GM23338 (cell line): ENCODE data around the gene KRTDAP. TPM values are rescaled to one million over a fixed set of nuclear protein-coding genes. Genes with fewer than 3 reads are reported as not detected.

Source experiments
- ATAC-seq: fragments of 200-7000 bp; cut with Tn5 transposase; 3 replicates; pipeline ENCODE4 v1.9.1; 2020
- DNase-seq: peaks from one replicate; pipeline ENCODE4 v3.0.0-alpha.2; 2015; ENCODE audit warnings: low spot score
- H2AFZ ChIP-seq: fragments of 200-600 bp; sonication (generic); 2 replicates; pipeline ENCODE4 v1.8.0; 2016; ENCODE audit warnings: antibody characterized with exemption, mild to moderate bottlenecking, moderate library complexity
- H3F3A ChIP-seq: fragments of 200-600 bp; sonication (generic); replicated peaks from 2 replicates; pipeline ENCODE4 v1.8.0; 2017; ENCODE audit warnings: antibody characterized with exemption, mixed run types, low read depth
- H3K27ac ChIP-seq: fragments of 200-600 bp; sonication (generic); 2 replicates; pipeline ENCODE4 v1.6.1; 2016; ENCODE audit warnings: low read depth
- H3K27me3 ChIP-seq: fragments of 200-600 bp; sonication (generic); 2 replicates; pipeline ENCODE4 v1.8.0; 2016; ENCODE audit warnings: mild to moderate bottlenecking, mixed run types, moderate library complexity; ENCODE audit not compliant: insufficient read depth
- H3K36me3 ChIP-seq: fragments of 200-600 bp; sonication (generic); 2 replicates; pipeline ENCODE4 v1.8.0; 2016; ENCODE audit warnings: mild to moderate bottlenecking; ENCODE audit not compliant: insufficient read depth
- H3K4me1 ChIP-seq: fragments of 200-600 bp; sonication (generic); 2 replicates; pipeline ENCODE4 v1.8.0; 2016; ENCODE audit warnings: mild to moderate bottlenecking, moderate library complexity; ENCODE audit not compliant: insufficient read depth
- H3K4me2 ChIP-seq: fragments of 200-600 bp; sonication (generic); 2 replicates; pipeline ENCODE4 v1.7.1; 2017; ENCODE audit warnings: mixed run types
- H3K4me3 ChIP-seq: fragments of 200-600 bp; sonication (generic); 2 replicates; pipeline ENCODE4 v1.6.1; 2016; ENCODE audit warnings: mixed run types
- H3K79me2 ChIP-seq: fragments of 200-600 bp; sonication (generic); replicated peaks from 2 replicates; pipeline ENCODE4 v1.8.0; 2017; ENCODE audit warnings: mild to moderate bottlenecking; ENCODE audit not compliant: insufficient read depth
- H3K9me2 ChIP-seq: fragments of 200-600 bp; sonication (generic); 2 replicates; pipeline ENCODE4 v1.8.0; 2017; ENCODE audit not compliant: insufficient read depth
- H4K20me1 ChIP-seq: fragments of 200-600 bp; sonication (generic); replicated peaks from 2 replicates; pipeline ENCODE4 v1.8.0; 2017; ENCODE audit warnings: mild to moderate bottlenecking; ENCODE audit not compliant: insufficient read depth
- H3K27ac Mint-ChIP-seq: 2 replicates; pipeline ENCODE4 v1.8.0; 2020; ENCODE audit warnings: inconsistent platforms, mild to moderate bottlenecking, moderate library complexity, mixed read lengths
- H3K27me3 Mint-ChIP-seq: 3 replicates; pipeline ENCODE4 v1.8.0; 2022; ENCODE audit warnings: low read depth, mild to moderate bottlenecking, moderate library complexity, mixed read lengths, inconsistent platforms; ENCODE audit not compliant: insufficient read depth, poor library complexity
- H3K36me3 Mint-ChIP-seq: 3 replicates; pipeline ENCODE4 v1.8.0; 2021; ENCODE audit warnings: low read depth, mild to moderate bottlenecking, inconsistent platforms, moderate library complexity, mixed read lengths
- H3K4me1 Mint-ChIP-seq: 3 replicates; pipeline ENCODE4 v1.8.0; 2020; ENCODE audit warnings: mild to moderate bottlenecking, inconsistent platforms, mixed read lengths
- H3K4me3 Mint-ChIP-seq: 3 replicates; pipeline ENCODE4 v1.8.0; 2021; ENCODE audit warnings: moderate library complexity, mild to moderate bottlenecking, inconsistent platforms, mixed read lengths
- H3K9me3 Mint-ChIP-seq: 3 replicates; pipeline ENCODE4 v1.8.0; 2020; ENCODE audit warnings: moderate library complexity, mild to moderate bottlenecking, inconsistent platforms, mixed read lengths
- CREB1 ChIP-seq: fragments of 250-450 bp; sonication (Bioruptor Pico); IDR thresholded peaks from 2 replicates; pipeline ENCODE4 v1.5.0; 2020; ENCODE audit warnings: low read depth, mild to moderate bottlenecking, moderate library complexity
- CTCF ChIP-seq, 2 experiments: fragments of 200-600 bp in 1 of 2; sonication (generic) in 1 of 2; conservative IDR thresholded peaks; 2 replicates each; pipeline versions ENCODE4 v1.5.1 to v1.6.1; 2016 to 2017; ENCODE audit warnings: antibody characterized with exemption in 2 of 2, low read depth in 2 of 2, mild to moderate bottlenecking in 2 of 2, moderate library complexity in 1 of 2
- EZH2phosphoT487 ChIP-seq: fragments of 200-600 bp; sonication (generic); IDR thresholded peaks from one replicate; pipeline ENCODE4 v1.8.1; 2018; ENCODE audit warnings: antibody characterized with exemption; ENCODE audit not compliant: unreplicated experiment
- JUNB ChIP-seq: IDR thresholded peaks from one replicate; pipeline ENCODE4 v1.6.1; 2016; ENCODE audit warnings: antibody characterized with exemption; ENCODE audit not compliant: unreplicated experiment
- NANOG ChIP-seq: IDR thresholded peaks from 2 replicates; pipeline ENCODE4 v1.6.1; 2016; ENCODE audit warnings: antibody characterized with exemption, borderline replicate concordance
- POLR2AphosphoS5 ChIP-seq: IDR thresholded peaks from 2 replicates; pipeline ENCODE4 v1.6.1; 2016; ENCODE audit warnings: antibody characterized with exemption, low read depth
- ZNF114 ChIP-seq: fragments of 250-450 bp; sonication (Bioruptor Pico); IDR thresholded peaks from 2 replicates; pipeline ENCODE4 v1.5.0; 2020; ENCODE audit warnings: mild to moderate bottlenecking, moderate library complexity
- ZNF331 ChIP-seq: fragments of 250-450 bp; sonication (Bioruptor Pico); IDR thresholded peaks from 2 replicates; pipeline ENCODE4 v1.5.0; 2020; ENCODE audit warnings: low read depth, mild to moderate bottlenecking, moderate library complexity
- polyA plus RNA-seq: library from polyadenylated mRNA; unstranded; fragments of >200 nt; fragmentation: Nextera tagmentation; extraction: Ambion mirVana; gene quantifications from 2 replicates; pipeline ENCODE4 v1.2.1, GENCODE V29; 2016
- total RNA-seq: library from RNA; depleted of rRNA; stranded (reverse); fragments of >200 nt; shearing (Covaris generic); gene quantifications from 2 replicates; pipeline ENCODE4 v1.2.3, GENCODE V29; 2014
- TF ChIP-seq, protein P1 (sequence below): fragments of 250-450 bp; sonication (Bioruptor Pico); IDR thresholded peaks from 2 replicates; pipeline ENCODE4 v1.5.0; 2020; ENCODE audit warnings: mild to moderate bottlenecking, moderate library complexity

The KRTDAP gene
- total and polyA plus RNA-seq, 2 experiments from 2014 or later, result 2.7 TPM; not detected in 1

DNA sequence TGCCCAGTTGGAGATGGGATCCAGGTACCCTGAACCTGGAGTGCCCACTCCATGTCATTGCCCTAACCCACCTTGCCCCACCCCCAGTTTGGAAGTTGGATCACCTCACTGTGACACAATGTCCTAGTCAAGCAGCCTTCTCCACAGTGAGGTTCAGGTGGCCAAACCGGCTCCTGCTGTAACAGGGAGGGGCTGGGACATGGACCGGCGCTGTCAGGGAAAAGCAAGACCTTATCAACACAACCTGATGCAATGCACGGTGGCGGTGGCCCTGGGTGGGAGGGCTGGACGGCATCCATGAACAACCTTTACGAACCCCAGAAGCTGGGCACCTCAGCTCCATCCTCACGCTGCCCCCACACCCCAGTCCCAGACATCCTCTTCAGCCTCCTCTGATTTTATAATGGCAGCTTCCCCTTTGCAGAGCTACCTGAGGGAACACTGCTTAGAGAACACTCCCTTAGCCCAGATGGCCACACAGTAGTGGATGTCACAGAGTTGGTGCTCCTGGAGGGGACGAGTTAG, 1.6 kb upstream of the KRTDAP start:
- Mint-ChIP-seq H3K4me3 (no peak overlapping the region), H3K4me1 (peaks cover 13% of the 10 kb centered on the region), H3K36me3 (peaks cover 3% of the 10 kb centered on the region; the same call in 2 of the 3 replicates), H3K9me3 (no peaks in the 10 kb centered on the region; the same call in 2 of the 3 replicates), H3K27ac (no peak overlapping the region), H3K27me3 (peaks cover 12% of the 10 kb centered on the region)
- H3K9me2 ChIP-seq, result no peaks in the 10 kb centered on the region
- H3K27ac ChIP-seq, result no peak overlapping the region
- H3F3A ChIP-seq, result 0 out of 2 replicates have a peak, but pooled peaks cover 3% of the 10 kb centered on the region
- H3K4me1 ChIP-seq, result no peaks in the 10 kb centered on the region
- TF ChIP-seq POLR2AphosphoS5 (no peak), JUNB (no peak), CREB1 (no peak), EZH2phosphoT487 (no peak), ZNF331 (no peak), NANOG (no peak), CTCF (conservative IDR thresholded peaks at IDR 0.05; ENCODE audit: low read depth in 2 of 2) (no peak), ZNF114 (CRISPR knock-in tag) (no peak)
- TF ChIP-seq, protein P1, sequence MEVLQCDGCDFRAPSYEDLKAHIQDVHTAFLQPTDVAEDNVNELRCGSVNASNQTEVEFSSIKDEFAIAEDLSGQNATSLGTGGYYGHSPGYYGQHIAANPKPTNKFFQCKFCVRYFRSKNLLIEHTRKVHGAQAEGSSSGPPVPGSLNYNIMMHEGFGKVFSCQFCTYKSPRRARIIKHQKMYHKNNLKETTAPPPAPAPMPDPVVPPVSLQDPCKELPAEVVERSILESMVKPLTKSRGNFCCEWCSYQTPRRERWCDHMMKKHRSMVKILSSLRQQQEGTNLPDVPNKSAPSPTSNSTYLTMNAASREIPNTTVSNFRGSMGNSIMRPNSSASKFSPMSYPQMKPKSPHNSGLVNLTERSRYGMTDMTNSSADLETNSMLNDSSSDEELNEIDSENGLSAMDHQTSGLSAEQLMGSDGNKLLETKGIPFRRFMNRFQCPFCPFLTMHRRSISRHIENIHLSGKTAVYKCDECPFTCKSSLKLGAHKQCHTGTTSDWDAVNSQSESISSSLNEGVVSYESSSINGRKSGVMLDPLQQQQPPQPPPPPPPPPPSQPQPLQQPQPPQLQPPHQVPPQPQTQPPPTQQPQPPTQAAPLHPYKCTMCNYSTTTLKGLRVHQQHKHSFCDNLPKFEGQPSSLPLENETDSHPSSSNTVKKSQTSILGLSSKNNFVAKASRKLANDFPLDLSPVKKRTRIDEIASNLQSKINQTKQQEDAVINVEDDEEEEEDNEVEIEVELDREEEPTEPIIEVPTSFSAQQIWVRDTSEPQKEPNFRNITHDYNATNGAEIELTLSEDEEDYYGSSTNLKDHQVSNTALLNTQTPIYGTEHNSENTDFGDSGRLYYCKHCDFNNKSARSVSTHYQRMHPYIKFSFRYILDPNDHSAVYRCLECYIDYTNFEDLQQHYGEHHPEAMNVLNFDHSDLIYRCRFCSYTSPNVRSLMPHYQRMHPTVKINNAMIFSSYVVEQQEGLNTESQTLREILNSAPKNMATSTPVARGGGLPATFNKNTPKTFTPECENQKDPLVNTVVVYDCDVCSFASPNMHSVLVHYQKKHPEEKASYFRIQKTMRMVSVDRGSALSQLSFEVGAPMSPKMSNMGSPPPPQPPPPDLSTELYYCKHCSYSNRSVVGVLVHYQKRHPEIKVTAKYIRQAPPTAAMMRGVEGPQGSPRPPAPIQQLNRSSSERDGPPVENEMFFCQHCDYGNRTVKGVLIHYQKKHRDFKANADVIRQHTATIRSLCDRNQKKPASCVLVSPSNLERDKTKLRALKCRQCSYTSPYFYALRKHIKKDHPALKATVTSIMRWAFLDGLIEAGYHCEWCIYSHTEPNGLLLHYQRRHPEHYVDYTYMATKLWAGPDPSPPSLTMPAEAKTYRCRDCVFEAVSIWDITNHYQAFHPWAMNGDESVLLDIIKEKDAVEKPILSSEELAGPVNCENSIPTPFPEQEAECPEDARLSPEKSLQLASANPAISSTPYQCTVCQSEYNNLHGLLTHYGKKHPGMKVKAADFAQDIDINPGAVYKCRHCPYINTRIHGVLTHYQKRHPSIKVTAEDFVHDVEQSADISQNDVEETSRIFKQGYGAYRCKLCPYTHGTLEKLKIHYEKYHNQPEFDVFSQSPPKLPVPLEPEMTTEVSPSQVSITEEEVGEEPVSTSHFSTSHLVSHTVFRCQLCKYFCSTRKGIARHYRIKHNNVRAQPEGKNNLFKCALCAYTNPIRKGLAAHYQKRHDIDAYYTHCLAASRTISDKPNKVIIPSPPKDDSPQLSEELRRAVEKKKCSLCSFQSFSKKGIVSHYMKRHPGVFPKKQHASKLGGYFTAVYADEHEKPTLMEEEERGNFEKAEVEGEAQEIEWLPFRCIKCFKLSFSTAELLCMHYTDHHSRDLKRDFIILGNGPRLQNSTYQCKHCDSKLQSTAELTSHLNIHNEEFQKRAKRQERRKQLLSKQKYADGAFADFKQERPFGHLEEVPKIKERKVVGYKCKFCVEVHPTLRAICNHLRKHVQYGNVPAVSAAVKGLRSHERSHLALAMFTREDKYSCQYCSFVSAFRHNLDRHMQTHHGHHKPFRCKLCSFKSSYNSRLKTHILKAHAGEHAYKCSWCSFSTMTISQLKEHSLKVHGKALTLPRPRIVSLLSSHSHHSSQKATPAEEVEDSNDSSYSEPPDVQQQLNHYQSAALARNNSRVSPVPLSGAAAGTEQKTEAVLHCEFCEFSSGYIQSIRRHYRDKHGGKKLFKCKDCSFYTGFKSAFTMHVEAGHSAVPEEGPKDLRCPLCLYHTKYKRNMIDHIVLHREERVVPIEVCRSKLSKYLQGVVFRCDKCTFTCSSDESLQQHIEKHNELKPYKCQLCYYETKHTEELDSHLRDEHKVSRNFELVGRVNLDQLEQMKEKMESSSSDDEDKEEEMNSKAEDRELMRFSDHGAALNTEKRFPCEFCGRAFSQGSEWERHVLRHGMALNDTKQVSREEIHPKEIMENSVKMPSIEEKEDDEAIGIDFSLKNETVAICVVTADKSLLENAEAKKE (CRISPR knock-in tag), result no peak
- H4K20me1 ChIP-seq, result no peaks in the 10 kb centered on the region; the same call in 1 of the 2 replicates
- no peak overlapping the region for H2AFZ ChIP-seq
- H3K4me2 ChIP-seq, result no peak overlapping the region
- no peak for DNase-seq
- no peaks in the 10 kb centered on the region for H3K27me3 ChIP-seq
- no peaks in the 10 kb centered on the region for H3K36me3 ChIP-seq
- no peak overlapping the region for H3K4me3 ChIP-seq
- no peaks in the 10 kb centered on the region for H3K79me2 ChIP-seq
- no peak for ATAC-seq
